Measurements from ENCODE around the gene KRT77. TPM values are rescaled to one million over a fixed set of nuclear protein-coding genes. Genes with fewer than 3 reads are reported as not detected.
"Not testable (repeated sequence)": the region's sequence is repeated elsewhere in the genome, so short reads cannot be mapped to it uniquely, and the experiment has no call there.

The KRT77 gene
- total RNA-seq, 1 donor from 2014 or later: 0.10 TPM

GRCh38 chr12:52721838-52722470 is 18.6 kb upstream of the KRT77 start:
- no peak for DNase-seq

GRCh38 chr12:52720365-52720886 is 17.1 kb upstream of the KRT77 start:
- DNase-seq: no peak

- DNase-seq: no peak
These were observed 12.7 kb upstream of the KRT77 start for GRCh38 chr12:52716061-52716460.

DNA sequence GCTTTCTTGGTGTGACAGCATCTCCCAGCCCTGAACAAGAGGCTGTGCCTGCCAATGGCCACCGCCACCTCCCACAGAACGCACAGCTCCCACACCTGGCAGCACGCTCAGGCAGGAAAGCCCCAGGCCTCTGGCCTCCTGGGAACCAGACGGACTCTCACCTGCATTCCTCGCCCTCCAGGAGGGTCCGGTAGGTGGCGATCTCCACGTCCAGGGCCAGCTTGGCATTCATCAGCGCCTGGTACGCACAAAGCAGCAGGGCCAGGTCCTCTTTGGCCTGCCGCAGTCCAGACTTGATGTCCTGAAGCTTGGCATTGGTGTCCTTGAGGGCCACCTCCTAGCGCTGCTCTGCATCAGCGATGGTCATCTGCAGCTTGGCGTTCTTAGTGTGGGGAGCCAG is 12.1 kb upstream of the KRT77 start:
- no peak for DNase-seq

GRCh38 chr12:52714887-52715281 is 11.6 kb upstream of the KRT77 start:
- no peak for DNase-seq

GRCh38 chr12:52713960-52714886 is 10.9 kb upstream of the KRT77 start:
- no peak for DNase-seq

- DNase-seq: not testable (repeated sequence)
These were observed 8.8 kb upstream of the KRT77 start for GRCh38 chr12:52712122-52712521.

GRCh38 chr12:52710730-52711129 is 7.4 kb upstream of the KRT77 start:
- no peak for DNase-seq

DNA sequence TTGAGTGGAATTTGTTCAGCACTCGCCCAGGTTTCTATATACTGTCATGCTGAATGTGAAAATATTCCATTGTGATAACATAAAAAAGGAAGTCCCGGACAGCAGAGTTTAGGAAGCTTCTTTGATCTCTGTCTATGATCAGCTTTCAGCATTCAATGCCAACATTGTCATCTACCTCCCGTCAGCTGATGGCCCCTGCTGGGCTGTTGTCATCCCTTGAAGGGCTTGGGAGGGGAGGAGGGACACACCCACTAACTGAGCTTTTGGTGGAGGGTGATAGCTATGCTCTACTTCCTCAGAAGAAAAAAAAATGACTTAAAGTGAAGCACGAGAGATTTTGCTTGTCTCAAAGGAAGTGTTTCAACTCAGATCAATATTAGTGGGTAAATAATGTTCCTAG is 4.7 kb upstream of the KRT77 start:
- DNase-seq: no peak

GRCh38 chr12:52704464-52704863 is 1.1 kb upstream of the KRT77 start:
- no peak for DNase-seq

DNA sequence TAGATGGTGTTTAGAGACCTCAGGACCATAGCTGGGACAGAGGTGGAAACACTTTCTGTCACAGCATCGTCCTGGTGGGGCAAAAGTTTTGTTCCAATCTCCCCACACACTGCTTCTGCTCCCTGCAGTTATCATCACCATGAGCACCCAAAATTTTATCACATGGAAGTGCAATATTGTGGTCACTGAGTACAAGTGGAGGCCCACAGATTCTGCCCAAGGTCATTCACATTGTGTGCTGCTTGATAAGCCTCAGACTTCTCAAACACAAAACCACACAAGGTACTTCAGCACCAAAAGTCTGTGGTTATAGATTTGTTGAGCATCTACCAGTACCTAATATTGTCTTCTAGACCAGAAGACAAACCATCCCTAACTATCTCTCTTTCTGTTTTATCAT is 554 bp upstream of the KRT77 start:
- no peak for DNase-seq

GRCh38 chr12:52702338-52702737 is 986 bp downstream of the KRT77 start:
- DNase-seq: no peak

DNA sequence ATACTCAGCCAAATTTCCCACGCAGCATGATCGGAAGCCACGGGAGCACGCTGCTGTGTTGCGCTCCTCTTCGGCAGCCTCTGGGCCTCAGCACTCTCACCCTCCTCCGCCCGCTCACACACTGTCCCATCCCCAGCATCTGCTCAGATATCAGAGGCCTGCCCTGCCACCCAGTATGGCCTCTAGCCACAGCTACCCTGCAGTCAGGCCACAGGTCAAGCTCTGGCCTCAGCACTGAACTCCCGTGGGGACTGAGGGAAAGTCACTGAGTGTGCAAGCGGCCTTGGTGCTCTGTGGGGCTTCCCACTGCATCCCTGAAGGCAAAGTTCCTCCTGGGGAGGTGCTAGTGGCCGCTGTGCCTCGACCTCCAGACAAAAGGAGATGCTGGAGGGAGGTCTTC is 2.0 kb downstream of the KRT77 start:
- DNase-seq: no peak

DNA sequence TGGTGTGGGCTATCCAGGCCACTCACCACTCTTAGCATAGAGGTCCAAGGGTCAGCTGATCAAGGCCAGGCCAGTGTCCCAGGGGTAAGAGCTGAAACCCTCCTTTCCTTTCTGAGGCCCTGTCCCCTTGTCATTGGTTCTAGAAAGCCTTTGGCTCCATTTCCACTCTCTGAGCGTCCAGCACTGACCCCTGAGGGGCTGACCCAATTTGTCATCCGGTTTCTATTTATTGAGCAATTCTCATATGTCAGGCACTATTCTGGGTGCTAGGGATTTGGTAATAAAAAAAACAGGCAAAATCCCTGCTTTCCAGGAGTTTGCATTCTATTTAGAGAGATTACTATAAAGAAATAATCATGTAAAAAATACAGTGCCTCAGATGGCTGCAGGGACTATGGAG is 3.4 kb downstream of the KRT77 start:
- no peak for DNase-seq

GRCh38 chr12:52699373-52699772 is 4.0 kb downstream of the KRT77 start:
- no peak for DNase-seq

DNA sequence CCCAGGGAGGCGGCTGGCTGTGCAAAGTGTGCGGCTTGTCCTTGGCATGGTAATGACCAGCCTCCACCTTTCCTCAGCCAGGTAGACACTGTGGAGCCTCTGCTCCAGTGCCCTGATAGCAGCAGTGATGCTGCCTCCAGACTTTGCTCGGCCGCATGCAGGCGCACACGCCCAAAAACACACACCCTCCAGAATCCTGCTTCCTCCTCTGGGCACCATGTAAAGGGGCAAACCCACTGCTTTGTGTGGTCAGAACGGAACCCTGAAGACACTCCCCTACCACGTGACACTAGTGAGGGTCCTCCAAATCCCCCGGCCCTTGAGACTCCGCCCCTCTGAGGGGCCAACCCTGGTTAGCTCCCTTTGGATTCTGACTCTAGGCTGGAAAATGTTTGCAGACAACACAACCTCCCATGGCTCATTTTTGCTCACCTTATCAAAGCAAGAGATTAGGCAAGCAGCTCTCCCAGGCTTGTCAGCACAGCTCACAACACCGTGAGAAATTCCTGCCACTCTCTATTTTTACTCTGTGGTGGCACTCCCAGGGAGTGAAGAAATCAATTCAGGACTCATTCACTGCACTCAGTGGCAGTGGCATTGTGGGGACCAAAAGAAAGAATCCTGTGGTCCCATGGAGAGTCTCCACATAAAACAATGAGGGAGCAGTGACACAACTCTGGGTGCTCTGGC is 4.5 kb downstream of the KRT77 start:
- no peak for DNase-seq

DNA sequence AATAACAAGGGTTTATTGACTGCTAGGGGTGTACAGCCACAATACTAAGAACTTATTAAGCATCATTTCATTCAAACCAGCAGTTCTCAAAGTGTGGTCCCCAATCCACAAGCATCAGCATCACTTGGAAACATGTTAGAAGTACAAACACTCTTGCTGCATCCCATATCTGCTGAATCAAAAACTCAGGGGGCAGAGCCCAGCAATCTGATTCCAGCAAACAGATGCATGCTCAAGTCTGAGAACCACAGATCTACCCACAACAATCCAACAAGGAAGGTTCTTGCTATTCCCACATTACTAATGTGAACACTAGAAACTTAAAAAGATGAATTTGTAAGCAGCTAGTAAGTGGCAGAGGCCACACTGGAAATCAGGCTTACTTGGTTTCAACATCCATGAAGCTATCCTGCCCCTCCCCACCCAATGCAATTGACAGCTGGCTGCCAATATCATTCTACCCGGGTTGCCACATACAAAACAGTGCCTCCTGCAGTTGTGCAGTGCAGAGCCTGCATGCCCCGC is 6.2 kb downstream of the KRT77 start:
- no peak for DNase-seq

DNA sequence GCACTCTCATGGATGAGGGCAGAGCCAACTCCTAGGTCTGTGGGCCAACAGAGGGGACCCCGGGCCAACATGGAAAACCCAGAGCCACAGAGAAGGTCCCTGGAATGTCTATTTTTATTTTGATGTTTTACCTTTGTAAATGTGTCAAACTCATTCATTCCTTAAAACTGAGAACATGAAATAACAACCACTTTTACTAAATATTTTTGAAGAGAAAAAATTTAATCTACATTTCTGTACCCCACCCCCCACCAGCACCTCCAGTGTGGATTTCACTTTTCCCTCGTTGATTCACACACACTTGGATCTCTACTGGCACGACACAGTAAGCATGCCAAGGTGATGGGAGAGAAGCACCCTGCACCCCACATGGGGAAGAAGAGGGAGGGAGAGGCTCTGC is 6.7 kb downstream of the KRT77 start:
- no peak for DNase-seq

- DNase-seq: no peak
These were observed 8.3 kb downstream of the KRT77 start for GRCh38 chr12:52695039-52695438.

- no peak for DNase-seq
These were observed 9.2 kb downstream of the KRT77 start for GRCh38 chr12:52694151-52694550.

DNA sequence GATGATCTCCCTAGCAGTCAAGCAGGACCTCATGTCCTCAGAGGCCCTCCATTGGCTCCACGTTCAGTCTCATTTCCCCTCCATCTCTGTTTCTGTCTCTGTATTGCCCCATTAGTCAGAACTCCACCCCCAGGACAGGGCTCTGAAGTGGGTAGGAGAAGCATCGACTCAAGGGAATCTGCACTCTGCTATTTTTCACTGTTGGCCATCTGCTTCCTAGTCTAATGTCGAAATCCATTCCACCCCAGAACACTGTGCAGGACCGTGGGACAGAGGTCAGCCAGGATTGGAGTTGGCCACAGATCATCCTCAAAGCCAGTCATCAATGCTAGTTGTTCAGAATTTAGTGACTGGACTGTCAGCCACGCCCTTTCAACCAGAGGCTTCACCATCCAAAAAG is 10.1 kb downstream of the KRT77 start:
- no peak for DNase-seq

GRCh38 chr12:52692254-52692653 is 11.1 kb downstream of the KRT77 start:
- DNase-seq: no peak

DNA sequence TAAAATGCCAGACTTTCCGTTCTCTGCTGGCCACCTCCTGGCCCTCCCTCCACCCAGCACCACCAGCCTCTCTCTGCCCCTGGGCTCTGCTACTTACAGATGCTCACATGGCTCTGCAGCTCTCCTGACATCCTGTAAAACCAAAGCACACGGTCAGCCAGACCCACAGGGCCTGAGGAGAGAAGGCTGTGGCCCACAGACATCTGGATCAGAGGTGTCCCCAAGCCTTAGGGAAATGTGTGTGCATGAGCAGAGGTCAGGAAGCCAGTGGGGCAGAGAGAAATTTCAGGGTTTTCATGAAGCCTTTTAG is 11.5 kb downstream of the KRT77 start:
- no peak for DNase-seq
